NCI-H524 (cell line): ENCODE data around the gene LRP1B.
A peak's percentile ranks its signal among the peaks of the same experiment; 100 is the strongest.

Source experiments
- DNase-seq, 2 experiments: peaks; one replicate each; lab custom pipeline; 2025; lab: John Stamatoyannopoulos, UW

The LRP1B gene

DNA sequence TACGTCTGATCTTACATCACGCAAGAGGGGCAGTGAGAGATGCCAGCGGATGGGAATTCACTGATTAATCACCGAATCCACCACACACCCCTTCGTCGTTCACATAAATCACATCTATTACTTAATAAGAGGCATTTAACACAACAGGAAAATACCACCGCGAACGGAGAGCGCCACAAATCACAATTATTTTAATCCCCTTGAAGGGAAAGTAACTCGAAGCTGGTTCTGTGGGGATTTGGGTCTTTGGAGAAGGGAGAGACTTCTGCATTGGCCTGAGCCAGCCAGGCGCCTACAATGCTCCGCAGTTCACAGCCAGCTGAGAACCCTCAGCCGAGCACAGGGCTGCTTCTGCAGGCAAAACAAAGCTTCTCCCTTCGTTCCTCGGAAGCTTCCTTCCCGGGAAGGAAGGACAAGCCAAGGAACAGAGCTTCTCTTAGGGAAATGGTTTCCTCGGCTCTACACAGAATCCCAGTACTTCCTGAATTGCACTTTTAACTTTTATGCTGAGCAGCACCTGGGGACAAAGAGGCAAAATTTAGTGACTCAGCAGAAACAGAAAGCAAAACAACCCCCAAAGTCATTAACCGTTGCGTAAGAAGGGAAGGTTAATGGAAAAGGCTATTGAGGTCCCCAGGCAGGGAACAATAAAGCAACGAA, at the start of gene LRP1B:
Gene LRP1B, minus strand, starts transcription at position 7 of the 660 bp plus-strand sequence. CDS start 287 bp downstream, outside the sequence.
- DNase-seq, result peak; percentile 49 to 70

DNA sequence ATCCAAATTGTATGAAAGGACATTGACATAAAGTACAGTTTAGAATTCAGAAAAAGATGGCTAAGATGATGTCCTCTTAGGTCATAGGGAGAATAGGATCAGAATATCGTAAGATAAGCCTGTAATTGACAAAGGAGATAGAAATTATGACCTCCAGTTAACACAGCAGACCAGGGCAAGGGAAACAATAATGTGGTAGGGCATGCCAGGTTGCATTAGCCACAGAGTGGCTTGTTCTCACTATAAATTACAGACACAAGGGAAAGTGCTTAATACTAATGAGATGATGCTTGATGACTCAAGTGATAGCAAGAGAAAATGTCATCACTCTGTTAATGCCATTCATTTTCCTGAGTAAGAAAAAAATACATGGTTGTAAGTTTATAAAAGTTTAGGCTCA, 48.9 kb upstream of the LRP1B start:
- DNase-seq, result no peak

DNA sequence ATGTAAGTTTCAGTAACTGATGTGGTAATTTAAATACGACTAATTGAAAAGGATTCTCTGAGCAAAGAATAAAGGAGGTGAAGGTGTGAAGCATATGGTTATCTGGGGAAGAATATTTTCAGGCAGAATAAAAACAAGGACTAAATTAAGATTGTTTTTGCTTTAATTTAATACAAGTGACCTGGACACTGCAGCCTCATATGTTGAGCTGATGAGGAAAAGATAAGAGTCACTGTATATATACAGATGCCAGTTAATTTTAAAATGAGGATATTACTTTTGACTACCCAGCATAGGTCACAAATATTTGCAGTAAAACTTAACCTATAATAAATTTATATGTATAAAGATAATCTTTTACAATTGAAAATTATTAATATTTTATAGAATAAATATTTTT, 47.8 kb upstream of the LRP1B start:
- DNase-seq, result no peak

DNA sequence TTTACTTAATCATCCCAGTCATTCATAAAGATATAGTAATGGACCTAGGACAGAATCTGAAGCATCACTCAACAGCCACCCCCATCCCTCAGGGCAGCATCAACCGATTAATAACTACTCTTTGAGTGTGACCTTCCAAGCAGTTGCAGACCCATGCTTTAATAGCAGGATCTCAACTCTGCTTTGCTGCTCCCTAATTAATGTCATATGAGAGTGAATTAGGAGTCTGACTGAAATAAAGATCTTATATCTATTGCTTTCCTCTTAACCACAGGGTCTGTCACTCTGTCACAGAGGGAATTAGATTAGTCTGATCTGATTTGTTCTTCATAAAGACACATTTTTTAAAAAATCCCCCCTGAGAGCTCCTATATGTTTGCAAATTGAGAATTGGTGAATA, 46.1 kb upstream of the LRP1B start:
- no peak for DNase-seq

DNA sequence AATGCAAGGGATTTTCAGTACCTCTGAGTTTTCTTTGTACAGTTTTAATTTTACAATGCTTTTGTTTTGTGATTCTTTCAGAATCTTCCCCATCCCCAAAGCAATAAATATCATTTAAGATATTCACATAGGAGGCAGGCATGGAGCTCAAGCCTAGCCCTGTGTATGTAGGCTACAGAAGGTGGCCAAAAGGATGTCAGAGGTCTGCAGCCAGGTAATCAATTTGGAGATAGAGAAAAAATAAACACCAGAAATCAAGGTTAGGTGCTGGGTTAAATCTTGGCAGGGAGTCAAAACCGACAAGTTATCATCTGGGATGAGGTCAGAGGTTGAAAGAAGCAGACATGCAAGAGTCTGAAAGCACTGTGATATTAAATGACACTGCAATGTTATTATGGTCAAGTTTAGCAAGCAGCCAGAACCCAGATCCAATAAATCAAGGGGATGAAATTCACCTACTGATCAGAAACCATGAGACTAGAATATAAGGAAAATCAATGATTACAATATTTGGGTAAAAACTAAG, 45.1 kb upstream of the LRP1B start:
- DNase-seq, result no peak

DNA sequence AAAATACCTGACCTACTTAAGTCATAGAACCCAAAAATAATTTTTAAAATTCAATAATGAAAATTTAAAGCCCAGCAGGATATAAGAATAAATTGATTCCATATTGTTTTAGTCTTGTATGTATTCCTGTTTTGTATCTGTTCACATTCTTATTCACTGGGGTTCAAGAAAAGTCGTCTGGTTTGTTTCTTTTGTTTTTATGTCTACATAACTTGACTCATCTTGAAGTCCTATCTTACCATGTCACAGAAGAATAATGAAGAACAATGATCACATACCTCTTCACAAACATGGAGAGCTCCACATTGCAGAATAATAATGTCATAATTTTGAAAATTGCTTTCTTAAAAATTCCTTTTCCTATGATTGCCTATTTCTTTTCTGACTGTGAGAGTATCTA, 43.4 kb upstream of the LRP1B start:
- no peak for DNase-seq

DNA sequence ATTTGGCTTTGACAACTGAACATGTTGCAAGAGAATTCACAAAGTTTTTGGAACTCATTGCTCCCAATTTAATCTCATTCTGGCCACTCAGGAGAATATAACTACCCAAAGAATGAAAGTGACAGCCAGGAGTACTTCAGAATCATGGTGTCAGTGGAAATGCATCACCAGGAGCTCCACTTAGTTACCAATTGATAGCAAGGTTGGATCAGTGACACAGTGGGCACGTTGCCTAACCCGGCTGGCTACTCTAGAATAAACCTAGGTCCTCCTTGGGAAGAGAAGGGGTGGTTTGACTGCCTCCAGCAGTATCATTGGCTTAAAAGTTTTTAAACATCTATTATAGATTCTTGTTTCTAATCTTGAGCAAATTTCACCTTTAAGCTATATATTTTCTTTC, 40.0 kb upstream of the LRP1B start:
- no peak for DNase-seq

DNA sequence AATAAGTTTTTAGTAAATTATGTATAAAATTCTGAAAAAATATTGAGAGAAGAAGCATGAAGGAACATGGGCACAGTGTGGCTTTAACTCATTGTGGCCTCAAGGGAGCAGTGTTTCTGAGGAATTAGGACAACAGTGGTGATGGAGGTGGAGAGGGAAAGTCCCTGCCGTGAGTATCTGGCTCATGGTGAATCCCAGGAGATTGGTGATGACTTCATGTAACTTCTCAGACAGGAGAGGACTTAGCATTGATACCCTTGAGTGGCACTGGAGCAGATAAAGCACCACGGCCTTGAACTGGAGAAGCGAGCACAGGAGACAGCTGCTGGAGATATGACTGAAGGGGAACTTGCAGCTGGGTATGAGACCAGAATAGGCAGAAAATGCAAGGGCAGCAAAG, 35.0 kb upstream of the LRP1B start:
- peak; percentile 51 to 67 for DNase-seq

DNA sequence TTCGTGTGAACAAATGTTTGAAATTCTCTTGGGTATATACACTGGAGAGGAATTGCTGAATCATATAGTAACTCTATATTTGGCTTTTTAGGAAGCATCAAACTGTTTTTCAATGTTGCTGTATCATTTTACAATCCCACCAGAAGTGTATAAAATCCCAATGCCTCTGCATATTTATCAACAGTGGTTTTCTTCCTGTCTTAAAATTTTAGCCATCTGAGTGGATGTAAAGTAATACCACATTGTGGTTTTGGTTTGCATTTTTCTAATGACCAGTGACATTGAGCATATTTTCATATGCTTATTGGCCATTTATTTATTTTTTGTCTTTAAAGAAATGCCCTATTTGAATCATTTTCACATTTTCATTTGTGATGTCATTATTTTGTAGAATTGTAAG, 22.8 kb upstream of the LRP1B start:
- DNase-seq, result no peak

DNA sequence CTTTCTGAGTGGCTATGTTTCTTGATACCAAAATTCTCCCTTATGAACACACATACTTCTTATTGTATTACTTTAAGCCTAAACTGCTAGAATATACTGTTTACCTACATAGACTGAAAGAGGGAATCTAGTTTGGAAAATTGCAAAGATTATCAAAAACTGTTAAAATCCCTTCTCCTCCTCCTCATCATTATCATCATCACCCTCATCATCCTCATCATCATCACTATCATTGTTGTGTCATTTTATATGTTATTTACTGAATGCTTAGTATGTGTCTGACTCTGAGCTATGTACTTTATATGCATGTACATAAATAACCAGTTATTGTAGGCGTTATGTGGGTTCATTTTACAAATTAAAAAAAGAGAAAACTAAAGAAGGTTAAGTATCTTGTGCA, 19.6 kb upstream of the LRP1B start:
- no peak for DNase-seq

DNA sequence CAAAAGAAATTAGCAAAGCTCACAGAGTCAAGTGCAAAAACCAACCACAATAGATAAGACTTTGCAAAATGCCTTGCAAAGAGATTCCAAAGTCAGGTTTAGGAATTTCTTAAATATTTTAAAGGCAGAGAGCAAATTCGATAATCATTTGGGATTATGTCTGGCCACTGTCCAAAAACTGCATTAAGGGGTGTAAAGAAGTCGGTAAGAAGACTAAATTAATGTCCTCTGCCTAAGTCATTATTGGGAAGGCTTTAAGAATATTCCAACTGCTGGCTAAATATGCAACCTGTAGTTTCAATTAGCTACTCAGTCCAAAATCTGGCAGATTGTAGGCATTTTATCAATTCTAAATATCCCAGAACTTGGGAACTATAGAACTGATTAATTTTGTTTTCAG, 13.7 kb upstream of the LRP1B start:
- no peak for DNase-seq

DNA sequence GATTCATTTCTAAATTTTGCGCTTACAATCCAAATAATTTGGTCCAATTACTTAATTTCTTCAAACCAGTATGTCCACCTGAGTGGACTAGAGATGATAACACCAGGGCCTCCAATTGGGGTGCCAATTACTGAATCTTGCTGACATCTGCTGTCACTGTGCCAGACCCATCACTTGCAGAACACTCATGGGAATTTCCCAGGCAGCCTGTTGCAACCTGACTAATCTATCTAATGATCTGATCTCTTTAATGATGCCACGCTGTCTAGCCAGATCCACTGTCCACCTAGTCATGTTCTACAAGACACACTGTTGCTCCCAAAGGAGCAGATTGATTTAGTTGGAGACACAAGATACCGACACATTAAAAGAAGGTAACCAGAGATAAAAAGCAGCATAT, 11.8 kb upstream of the LRP1B start:
- DNase-seq, result peak; percentile 48 to 66

DNA sequence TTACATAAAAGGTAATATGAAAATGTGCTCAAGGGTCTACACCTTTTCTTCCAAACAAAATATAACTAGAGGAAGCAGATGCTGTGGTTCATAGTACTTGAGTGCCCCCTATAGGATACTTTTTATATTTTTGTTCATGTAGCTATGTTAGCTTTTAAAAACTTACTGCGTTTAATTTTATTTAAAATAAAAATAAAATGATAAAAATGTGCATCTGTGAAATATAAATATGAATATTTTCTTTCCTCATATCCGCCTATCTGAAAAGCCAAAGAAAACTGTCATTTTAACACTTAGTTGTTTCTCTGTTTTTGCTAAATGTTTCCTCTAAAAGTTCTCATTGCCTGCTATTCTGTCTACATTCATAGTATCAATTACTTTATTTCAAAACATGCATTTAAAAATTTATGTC, 9.6 kb upstream of the LRP1B start:
- DNase-seq, result peak in 1 of 2 experiments; percentile 31

DNA sequence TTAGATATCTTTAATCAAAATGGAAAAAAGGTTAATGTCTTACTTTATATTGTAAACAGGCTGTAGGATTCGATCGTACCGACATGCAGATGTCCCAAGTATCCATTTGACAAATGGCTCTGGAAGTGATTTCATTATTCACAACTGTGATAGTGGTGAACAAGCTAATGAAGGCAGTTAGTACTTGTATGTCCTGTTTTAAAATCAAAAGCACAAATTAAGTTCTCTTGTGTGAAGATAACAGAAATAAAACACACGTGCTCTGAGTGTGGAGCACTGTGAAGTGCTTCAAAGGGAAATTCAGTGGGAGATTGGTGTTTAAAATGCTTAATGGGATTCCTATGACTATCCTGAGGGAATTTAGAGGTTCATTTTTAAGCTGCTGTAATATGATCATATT, 8.6 kb upstream of the LRP1B start:
- no peak for DNase-seq

DNA sequence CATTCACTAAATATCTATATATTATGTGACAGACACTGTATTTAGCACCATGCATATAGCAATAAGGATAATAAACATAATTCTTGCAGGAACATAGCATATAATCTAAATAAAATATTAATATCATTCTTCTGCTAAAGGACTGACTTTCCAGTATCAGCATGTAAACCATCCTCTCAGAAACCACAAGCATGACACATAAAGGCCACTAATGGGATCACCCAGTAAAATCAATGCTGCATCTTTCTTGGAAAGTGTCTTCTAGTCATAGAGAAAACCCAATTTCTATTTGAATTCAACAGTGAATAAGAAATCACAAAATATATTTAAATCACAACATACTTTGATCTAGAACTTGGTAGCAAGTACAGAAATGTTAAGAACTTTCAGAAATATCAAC, 5.8 kb upstream of the LRP1B start:
- no peak for DNase-seq

DNA sequence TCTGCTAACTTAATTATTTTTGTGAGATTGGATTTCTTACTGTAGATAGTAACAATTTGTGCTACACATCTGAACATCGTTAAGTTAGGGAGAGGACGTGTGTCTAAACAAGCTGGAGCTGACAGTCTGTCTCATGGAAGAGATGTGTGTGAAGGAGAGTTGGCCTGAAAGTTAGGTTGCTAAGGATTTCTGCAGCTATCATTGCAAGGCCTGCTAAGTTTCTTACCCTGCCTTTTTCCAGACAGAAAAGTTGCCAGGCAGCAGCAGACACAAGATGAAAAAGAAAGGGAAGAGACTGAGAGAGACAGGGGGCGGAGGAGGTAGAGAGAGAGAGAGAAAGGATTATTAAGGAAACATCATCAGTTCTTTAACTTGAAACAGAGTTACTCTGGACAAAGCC, 4.1 kb upstream of the LRP1B start:
- no peak for DNase-seq

DNA sequence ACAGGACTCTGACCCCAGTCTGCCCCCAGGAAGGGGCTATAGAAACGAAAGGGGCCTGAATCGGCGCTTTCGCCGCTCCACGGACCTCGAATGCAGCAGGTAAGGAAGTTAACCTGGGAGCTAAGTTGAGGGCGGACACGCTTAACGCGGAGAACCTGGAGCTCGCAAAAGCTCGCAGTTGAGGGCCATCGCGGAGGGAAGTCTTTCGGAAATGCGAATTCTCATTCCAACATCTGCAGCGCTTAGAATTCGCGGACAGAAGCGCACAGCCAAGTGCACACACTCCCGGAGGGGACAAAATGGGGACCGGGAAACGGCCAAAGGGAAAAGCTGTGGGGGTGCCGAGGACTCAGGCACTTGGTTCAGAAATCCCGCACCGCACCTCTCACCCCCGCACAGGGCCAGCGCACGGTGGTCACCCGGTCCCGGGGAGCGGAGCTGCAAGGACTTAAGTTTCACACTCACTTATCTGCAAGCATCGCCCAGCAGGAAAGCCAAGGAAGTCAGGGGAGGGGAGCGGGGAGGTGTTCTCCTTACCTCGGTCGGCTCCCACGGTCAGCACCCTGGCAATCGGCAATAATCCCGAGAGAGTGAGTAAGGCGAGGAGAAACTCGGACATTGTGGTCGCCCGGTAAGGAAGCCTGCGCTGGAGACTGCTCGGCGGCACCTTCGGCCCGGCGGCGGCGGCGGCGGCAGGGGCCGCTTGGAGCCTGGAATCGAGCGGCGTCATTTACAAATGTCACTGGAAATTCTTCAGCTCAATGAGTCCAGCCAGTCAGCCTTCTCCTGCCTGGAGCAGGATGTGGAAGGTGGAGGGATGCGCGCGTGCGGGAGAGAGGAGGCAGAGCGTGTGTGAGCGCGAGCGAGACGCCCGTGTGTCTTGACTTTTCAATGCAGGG, 456 bp downstream of the LRP1B start:
- DNase-seq, result peak; percentile 49 to 57

DNA sequence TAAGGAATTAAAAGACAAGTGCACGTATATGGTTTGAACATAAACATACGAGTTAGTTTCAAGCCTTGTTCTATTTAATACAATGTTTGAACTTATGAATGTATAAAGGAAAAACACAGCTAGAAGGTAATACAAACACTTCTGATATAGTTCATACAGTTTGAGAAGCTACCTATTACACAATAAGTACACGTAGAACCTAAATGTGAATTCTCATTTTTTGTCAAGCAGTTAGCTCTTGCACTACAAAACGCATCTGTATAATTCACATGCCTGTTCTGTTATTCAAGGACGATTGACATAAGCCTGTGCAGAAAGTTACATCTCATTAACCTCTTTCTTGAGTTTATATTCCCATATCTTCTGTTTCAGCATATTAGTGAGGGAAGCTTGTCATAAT, 2.7 kb downstream of the LRP1B start:
- DNase-seq, result no peak

DNA sequence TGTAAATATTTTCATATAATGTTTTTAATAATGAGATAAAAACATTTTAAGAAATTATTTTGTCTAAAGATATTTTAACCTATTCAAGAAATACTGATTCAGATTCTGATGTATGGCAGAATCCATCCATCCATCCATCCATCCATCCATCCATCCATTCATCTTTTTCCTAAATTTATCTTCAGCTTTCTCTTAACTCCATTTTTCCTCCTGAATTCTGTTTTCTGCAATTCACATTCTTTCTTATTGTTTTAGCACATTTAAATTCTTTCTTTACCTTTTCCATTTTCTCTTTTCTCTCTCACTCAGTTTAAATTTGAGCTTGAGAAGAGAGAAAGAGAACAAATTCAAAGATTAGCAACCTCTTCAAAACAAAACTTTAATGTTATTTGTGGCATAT, 3.6 kb downstream of the LRP1B start:
- no peak for DNase-seq

DNA sequence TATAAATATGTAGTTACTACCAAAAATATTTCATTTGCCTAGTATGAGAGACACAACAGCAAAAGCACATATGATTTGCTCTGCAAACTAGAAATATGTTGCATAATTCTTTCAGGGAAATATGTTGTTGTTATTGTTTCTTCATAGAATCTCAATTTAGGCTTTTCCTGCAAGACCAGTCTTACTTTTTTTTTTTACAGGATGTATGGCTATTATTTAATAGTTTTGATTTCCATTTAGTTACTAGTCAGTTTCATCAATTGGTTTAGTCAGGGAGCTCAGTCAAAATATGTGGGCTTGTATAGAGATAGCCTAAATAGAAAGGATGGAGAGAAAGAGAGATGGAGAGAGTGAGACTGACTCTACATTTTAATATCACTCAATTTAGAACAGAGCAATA, 6.1 kb downstream of the LRP1B start:
- DNase-seq, result no peak

DNA sequence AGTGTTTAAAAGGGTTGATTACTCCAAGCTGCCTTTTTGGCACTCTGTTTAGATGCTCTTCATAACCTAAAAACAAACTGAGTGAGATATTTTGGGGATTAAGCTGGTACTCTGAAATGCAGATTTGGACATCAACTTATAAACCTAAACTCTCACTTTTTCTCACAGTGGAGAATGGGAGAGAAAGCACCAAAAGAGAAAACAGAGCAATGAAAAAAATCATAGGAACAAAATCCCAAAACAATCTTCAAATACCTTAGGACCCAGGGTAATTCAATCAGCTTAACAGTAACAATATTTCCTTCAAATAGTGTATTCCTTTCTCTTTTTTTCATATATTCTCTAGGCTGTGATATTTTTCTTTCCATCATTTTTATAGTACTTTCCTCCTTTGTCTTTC, 11.5 kb downstream of the LRP1B start:
- no peak for DNase-seq

DNA sequence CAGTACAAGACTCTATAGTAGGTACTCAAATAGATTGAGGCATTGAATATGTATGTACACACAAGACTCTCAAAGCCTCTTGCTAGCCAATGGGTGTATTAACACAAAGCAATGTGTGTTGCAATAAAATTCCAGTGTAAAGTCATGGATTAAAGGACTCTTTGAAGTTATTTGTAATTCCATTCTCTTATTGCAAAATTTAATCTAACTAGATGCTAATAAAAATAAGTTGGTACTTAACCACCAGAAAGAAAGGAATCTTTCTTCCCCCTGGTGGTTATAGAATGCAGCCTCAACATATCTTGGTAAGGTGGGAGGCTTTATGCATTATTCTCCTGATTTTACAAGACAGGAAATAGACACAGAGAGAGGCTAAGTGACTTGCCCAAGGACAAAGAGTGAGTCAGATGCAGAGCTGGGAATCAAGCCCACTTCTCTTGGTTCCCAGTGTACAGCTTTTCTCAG, 18.0 kb downstream of the LRP1B start:
- no peak for DNase-seq

DNA sequence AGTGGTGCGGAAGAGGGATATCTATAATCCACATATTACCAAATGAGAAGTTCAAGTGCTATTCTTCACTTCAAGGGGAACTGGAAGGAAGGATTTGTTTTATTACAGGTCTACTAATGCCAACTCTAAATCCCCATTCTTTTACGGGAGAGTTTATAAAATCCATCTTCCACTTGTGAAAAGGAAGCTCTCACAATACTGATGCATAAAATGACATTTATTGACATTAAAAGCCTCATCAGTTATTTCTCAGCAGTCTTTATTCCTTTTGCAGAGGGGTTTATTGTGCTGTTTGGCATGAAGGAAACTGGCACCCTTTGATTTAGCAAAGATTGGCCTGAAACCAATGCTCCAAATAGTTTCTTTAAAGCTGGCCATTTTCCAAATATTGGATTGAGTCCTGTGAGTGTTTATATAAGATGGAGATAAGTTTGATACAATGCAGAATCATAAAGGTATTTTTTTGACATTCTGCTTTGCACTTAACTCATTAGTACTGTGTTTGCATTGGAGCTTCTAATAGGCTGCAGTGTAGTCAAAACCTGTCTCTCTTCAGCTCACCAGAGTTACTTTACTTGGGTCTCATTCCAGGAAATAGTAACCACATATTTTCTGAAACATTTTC, 26.6 kb downstream of the LRP1B start:
- no peak for DNase-seq
